MCF 10A (cell line): Measurements from ENCODE around the gene JMJD6. TPM values are rescaled to one million over a fixed set of nuclear protein-coding genes. Genes with fewer than 3 reads are reported as not detected.

Experiments
- BruUV-seq: library from RNA; stranded (reverse); fragments of 400-500 nt; replicated peaks from 2 replicates; lab custom pipeline; 2021; lab: Mats Ljungman, UMichigan
- CTCF ChIA-PET: fragments of 300-600 bp; sonication (Branson Sonifier 250); formaldehyde crosslinking; extraction: SDS; loops from one replicate; lab custom pipeline; 2021; ENCODE audit warnings: antibody characterized with exemption, inconsistent platforms; lab: Yijun Ruan, JAX
- POLR2A ChIA-PET: fragments of 300-600, 350-650 bp; sonication (Branson Sonifier 250); formaldehyde crosslinking; extraction: SDS; loops from one replicate; lab custom pipeline; 2020; ENCODE audit warnings: antibody characterized with exemption, inconsistent platforms; lab: Yijun Ruan, JAX
- DNase-seq: peaks from one replicate; pipeline ENCODE4 v3.0.0-alpha.2; 2018; ENCODE audit not compliant: unreplicated experiment
- H3K27ac Mint-ChIP-seq: one replicate; pipeline ENCODE4 v1.8.0; 2022; ENCODE audit warnings: mild to moderate bottlenecking, low read depth, mixed read lengths; ENCODE audit not compliant: unreplicated experiment
- H3K27me3 Mint-ChIP-seq: one replicate; pipeline ENCODE4 v1.8.0; 2022; ENCODE audit warnings: mixed read lengths; ENCODE audit not compliant: insufficient read depth, unreplicated experiment
- H3K36me3 Mint-ChIP-seq: one replicate; pipeline ENCODE4 v1.8.0; 2022; ENCODE audit warnings: mild to moderate bottlenecking, moderate library complexity, mixed read lengths; ENCODE audit not compliant: insufficient read depth, unreplicated experiment
- H3K4me1 Mint-ChIP-seq: one replicate; pipeline ENCODE4 v1.8.0; 2022; ENCODE audit warnings: mixed read lengths; ENCODE audit not compliant: insufficient read depth, unreplicated experiment
- H3K4me3 Mint-ChIP-seq: one replicate; pipeline ENCODE4 v1.8.0; 2022; ENCODE audit warnings: mild to moderate bottlenecking, moderate library complexity, mixed read lengths; ENCODE audit not compliant: unreplicated experiment
- H3K9me3 Mint-ChIP-seq: one replicate; pipeline ENCODE4 v1.8.0; 2022; ENCODE audit warnings: mixed read lengths; ENCODE audit not compliant: unreplicated experiment
- CTCF ChIP-seq: fragments of 200-600 bp; IDR thresholded peaks from one replicate; pipeline ENCODE4 v1.8.0; 2022; ENCODE audit warnings: antibody characterized with exemption, mild to moderate bottlenecking; ENCODE audit not compliant: unreplicated experiment
- intact Hi-C: fragments of 100-400 bp; cut with micrococcal nuclease; formaldehyde crosslinking; loops from 2 replicates; pipeline ENCODE4 v1.14.1; 2022
- total RNA-seq: library from RNA; stranded (reverse); gene quantifications from 2 replicates; pipeline ENCODE4 v1.2.3, GENCODE V29; 2022

Gene JMJD6
- total RNA-seq, 1 experiment from 2014 or later: 29.4 TPM

DNA sequence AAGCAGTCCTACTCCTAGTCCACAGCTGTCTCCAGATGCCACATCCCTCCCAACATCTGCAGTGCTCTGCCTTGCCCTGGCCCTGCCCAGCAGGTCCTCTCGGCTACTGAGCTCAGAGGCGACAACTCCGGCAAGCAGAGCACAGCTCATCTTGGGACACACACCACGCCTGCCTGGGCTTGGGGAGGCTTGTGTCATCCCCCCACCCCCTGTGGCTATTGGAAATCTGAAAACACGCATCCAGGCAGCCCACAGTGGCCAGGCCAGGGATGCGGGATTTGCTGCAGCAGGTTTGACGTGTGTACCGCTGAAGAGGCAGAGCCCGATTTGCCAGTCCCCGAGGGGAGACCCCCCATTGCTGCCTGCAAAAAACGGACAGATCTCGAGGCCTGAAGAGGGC is 41.0 kb downstream of the JMJD6 start:
- H3K36me3 Mint-ChIP-seq: peaks cover 6% of the 10 kb centered on the region
- ChIA-PET CTCF (no interaction called here), POLR2A (interaction anchor here (1.0 kb wide), 1 partner anchor 13 kb away, joined by 5 read pairs; no protein-coding TSS in a partner anchor)
- intact Hi-C loops: no loop called here
- H3K27ac Mint-ChIP-seq: no peak overlapping the region
- H3K9me3 Mint-ChIP-seq: no peaks in the 10 kb centered on the region
- no TSS peak for BruUV-seq
- H3K27me3 Mint-ChIP-seq: peaks cover 9% of the 10 kb centered on the region
- DNase-seq: no peak
- TF ChIP-seq CTCF: no peak
- H3K4me1 Mint-ChIP-seq: peaks cover 13% of the 10 kb centered on the region
- no peak overlapping the region for H3K4me3 Mint-ChIP-seq

DNA sequence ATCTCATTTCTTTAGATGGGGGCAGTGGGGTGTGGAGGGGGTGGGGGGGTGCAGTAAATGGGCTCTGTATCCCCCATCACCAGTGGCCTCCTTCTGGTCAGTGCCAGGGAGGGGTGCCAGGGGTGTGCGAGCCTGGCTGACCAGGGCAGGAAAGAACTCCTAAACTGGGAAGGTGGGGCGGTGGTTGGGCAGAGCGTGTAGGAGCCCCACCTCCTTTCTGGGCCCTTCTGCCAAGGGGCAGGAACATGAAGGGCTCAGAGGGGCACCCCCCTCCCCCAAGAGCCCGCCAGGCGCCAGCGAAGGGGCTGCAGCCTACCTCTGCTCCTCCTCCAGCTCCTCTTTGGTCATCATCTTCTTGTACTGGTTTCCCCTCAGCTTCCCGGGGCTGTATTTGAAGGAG is 41.6 kb downstream of the JMJD6 start:
- H3K9me3 Mint-ChIP-seq: no peaks in the 10 kb centered on the region
- H3K4me1 Mint-ChIP-seq: peaks cover 13% of the 10 kb centered on the region
- ChIA-PET CTCF (no interaction called here), POLR2A (interaction anchor here (1.0 kb wide), 1 partner anchor 12 kb away, joined by 5 read pairs; no protein-coding TSS in a partner anchor)
- no peak overlapping the region for H3K27ac Mint-ChIP-seq
- H3K36me3 Mint-ChIP-seq: peaks cover 6% of the 10 kb centered on the region
- no peak for TF ChIP-seq CTCF
- peaks cover 9% of the 10 kb centered on the region for H3K27me3 Mint-ChIP-seq
- intact Hi-C loops: loop anchor here (5.0 kb wide), 1 partner anchor 33 kb away; no protein-coding TSS in a partner anchor
- no peak for DNase-seq
- H3K4me3 Mint-ChIP-seq: no peak overlapping the region
- BruUV-seq: no TSS peak

GRCh38 chr17:76683921-76684745 is 42.3 kb downstream of the JMJD6 start:
- DNase-seq: no peak
- Mint-ChIP-seq H3K36me3 (peaks cover 6% of the 10 kb centered on the region), H3K9me3 (no peaks in the 10 kb centered on the region), H3K27me3 (peaks cover 9% of the 10 kb centered on the region), H3K4me1 (peaks cover 13% of the 10 kb centered on the region), H3K4me3 (no peak overlapping the region), H3K27ac (no peak overlapping the region)
- intact Hi-C loops: loop anchor here (5.0 kb wide), 1 partner anchor 33 kb away; no protein-coding TSS in a partner anchor
- no peak for TF ChIP-seq CTCF
- BruUV-seq: no TSS peak
- ChIA-PET CTCF (interaction anchor here (0.7 to 1.8 kb wide), 2 partner anchors 29 to 1126 kb away, joined by 3 to 6 read pairs; no protein-coding TSS in a partner anchor), POLR2A (interaction anchor here (0.6 to 1.0 kb wide), 2 partner anchors 11 to 639 kb away, joined by 3 to 5 read pairs; no protein-coding TSS in a partner anchor)

DNA sequence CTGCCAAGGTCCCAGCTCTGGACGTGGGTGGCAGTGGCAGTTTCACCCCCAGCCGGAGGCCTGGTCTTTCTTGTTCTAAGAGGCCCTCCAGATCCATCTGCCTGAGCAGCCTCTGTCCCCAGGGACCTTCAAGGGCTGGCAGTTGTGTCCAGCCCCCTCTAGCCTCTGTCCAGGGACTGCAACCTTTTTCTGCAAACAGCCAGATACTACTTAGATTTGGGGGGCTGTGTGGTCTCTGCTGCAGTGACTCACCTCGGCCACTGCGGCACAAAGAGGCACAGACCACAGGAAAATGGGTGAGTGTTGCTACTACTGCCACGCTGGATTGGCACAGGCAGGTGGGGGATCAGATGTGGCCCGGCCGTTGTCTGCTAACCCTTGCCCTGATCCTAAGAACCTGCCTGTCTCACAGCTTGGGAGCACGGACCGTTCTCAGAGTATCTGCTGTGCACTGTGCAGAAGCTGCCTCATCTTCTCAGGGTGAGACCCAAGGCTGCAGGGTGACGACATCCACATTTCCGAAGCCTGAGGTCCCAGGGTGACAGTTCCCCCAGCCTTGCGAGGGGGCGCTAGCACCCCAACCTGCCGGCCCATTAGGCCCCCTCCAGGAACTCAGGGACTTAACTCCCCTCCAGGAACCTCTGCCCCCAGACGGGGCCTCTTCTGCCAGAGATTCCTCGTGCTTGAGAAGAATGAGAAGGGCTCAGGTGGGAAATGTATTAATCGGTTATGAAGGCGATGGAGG is 43.2 kb downstream of the JMJD6 start:
- peaks cover 6% of the 10 kb centered on the region for H3K36me3 Mint-ChIP-seq
- peaks cover 7% of the 10 kb centered on the region for H3K4me1 Mint-ChIP-seq
- intact Hi-C loops: loop anchor here (5.0 kb wide), 1 partner anchor 34 kb away; no protein-coding TSS in a partner anchor
- ChIA-PET CTCF (interaction anchor here (0.7 to 1.8 kb wide), 2 partner anchors 30 to 1125 kb away, joined by 3 to 6 read pairs; no protein-coding TSS in a partner anchor), POLR2A (no interaction called here)
- no peak overlapping the region for H3K27ac Mint-ChIP-seq
- no peaks in the 10 kb centered on the region for H3K9me3 Mint-ChIP-seq
- no TSS peak for BruUV-seq
- TF ChIP-seq CTCF: peak; percentile 7
- no peak for DNase-seq
- no peak overlapping the region for H3K4me3 Mint-ChIP-seq
- peaks cover 4% of the 10 kb centered on the region for H3K27me3 Mint-ChIP-seq
